Measurements from ENCODE around the gene SAMM50.

- TF ChIP-seq PATZ1 (CRISPR knock-in tag; IDR thresholded peaks at IDR 0.05; ENCODE audit: borderline replicate concordance) (no peak), ZC3H10 (CRISPR knock-in tag; IDR thresholded peaks at IDR 0.05) (no peak), ISL1 (CRISPR knock-in tag; IDR thresholded peaks at IDR 0.05) (no peak), CREB5 (CRISPR knock-in tag; IDR thresholded peaks at IDR 0.05; ENCODE audit: low read depth) (no peak), TCF4 (CRISPR knock-in tag; IDR thresholded peaks at IDR 0.05; ENCODE audit: borderline replicate concordance) (no peak), PPARA (CRISPR knock-in tag; IDR thresholded peaks at IDR 0.05; ENCODE audit: borderline replicate concordance) (no peak), ARNTL (CRISPR knock-in tag; IDR thresholded peaks at IDR 0.05; ENCODE audit: borderline replicate concordance, low read depth) (no peak), TOX (CRISPR knock-in tag; IDR thresholded peaks at IDR 0.05; ENCODE audit: borderline replicate concordance) (no peak), ZFP3 (CRISPR knock-in tag; IDR thresholded peaks at IDR 0.05) (no peak), CSRNP3 (CRISPR knock-in tag; IDR thresholded peaks at IDR 0.05) (no peak)
These were observed 43.9 kb upstream of the SAMM50 start for GRCh38 chr22:43911351-43911750.

Data from SK-N-SH treated with all-trans-retinoic acid at 6 μM for 48 hours (cell line).